ENCODE data around the gene TECTA. TPM values are rescaled to one million over a fixed set of nuclear protein-coding genes. Genes with fewer than 3 reads are reported as not detected.

TECTA gene
- total RNA-seq, 2 donors from 2014 or later = under 0.01 to 5.9 TPM

DNA sequence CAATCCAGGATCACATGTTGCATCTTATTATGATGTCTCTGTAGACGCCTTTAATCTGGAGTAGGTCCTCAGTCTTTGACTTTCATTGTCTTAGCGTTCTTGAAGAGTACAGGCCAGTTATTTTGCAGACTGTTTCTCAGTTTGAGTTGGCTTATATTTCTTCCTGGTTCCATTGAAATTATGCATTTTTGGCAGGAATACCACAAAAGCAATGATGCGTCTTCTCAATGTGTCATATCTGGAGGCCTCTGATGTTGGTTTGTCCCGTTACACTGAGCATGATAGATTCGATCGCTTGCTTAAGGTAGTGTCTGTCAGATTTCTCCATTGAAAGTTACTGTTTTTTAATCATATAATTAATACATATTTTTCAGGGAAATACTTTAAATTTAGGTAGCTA, 30.6 kb downstream of the TECTA start:
- intact Hi-C loops (cut with DNase I) = no loop called here
- WGBS, 2 donors = 88 to 93% methylated on average over 6 of the region's 6 CpGs

DNA sequence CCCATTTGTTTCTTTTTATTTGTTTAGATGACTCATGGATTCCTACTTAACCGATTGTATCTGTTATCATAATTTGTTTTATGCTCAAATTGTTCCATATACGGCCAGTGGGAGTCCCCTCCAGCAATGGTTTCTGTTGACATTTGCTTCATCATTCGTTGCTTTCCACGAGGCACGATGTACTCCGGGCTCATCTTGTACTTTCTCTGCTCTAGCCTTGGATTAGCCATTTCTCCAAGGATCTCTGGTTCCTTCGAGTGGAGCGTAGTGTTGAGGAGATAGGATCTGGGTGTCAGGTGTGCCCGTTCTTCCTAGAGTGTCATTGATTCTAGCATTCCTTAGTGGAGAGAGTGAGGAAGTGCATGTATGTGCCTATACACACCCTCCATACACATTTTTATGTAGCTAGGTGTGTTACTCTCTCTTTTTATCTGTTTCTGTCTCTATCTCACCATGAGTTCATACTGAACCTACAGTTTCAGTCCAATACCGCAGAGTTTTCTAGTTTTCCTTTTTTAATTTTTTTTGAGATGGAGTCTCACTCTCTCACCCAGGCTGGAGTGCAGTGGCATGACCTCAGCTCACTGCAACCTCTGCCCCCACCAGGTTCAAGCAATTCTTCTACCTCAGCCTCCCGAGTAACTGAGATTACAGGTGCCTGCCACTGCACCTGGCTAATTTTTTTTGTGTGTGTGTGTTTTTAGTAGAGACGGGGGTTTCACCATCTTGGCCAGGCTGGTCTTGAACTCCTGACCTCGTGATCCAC, 31.4 kb downstream of the TECTA start:
- Histone ChIP-seq H3K4me1 (no peaks in the 10 kb centered on the region), H3K27ac (no peak overlapping the region), H3K9me3 (no peaks in the 10 kb centered on the region), H3K4me3 (no peak overlapping the region), H3K27me3 (no peaks in the 10 kb centered on the region), H3K36me3 (replicated peaks in 1 of 2; ENCODE audit: insufficient read depth in 1 of 2, low read depth in 2 of 2) (no peaks in the 10 kb centered on the region)
- DNase-seq = no peak
- intact Hi-C loops (cut with DNase I) = no loop called here
- TF ChIP-seq, protein P1, sequence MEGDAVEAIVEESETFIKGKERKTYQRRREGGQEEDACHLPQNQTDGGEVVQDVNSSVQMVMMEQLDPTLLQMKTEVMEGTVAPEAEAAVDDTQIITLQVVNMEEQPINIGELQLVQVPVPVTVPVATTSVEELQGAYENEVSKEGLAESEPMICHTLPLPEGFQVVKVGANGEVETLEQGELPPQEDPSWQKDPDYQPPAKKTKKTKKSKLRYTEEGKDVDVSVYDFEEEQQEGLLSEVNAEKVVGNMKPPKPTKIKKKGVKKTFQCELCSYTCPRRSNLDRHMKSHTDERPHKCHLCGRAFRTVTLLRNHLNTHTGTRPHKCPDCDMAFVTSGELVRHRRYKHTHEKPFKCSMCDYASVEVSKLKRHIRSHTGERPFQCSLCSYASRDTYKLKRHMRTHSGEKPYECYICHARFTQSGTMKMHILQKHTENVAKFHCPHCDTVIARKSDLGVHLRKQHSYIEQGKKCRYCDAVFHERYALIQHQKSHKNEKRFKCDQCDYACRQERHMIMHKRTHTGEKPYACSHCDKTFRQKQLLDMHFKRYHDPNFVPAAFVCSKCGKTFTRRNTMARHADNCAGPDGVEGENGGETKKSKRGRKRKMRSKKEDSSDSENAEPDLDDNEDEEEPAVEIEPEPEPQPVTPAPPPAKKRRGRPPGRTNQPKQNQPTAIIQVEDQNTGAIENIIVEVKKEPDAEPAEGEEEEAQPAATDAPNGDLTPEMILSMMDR (IDR thresholded peaks at IDR 0.05) = no peak
- TF ChIP-seq POLR2A (IDR thresholded peaks at IDR 0.05) = no peak
- WGBS, 2 donors = 70 to 78% methylated on average over 13 of the region's 13 CpGs
- no peak for ATAC-seq

More for the DNA sequence above, 30.6 kb downstream of the TECTA start:
- Histone ChIP-seq H3K27me3 (no peaks in the 10 kb centered on the region), H3K36me3 (replicated peaks in 1 of 2; ENCODE audit: insufficient read depth in 1 of 2, low read depth in 2 of 2) (no peaks in the 10 kb centered on the region), H3K9me3 (no peaks in the 10 kb centered on the region), H3K4me3 (no peak overlapping the region), H3K4me1 (no peaks in the 10 kb centered on the region), H3K27ac (no peak overlapping the region)
- TF ChIP-seq, protein P1 (IDR thresholded peaks at IDR 0.05) = no peak
- TF ChIP-seq POLR2A (IDR thresholded peaks at IDR 0.05) = no peak
- ATAC-seq (no peak), DNase-seq (no peak)

GRCh38 chr11:121134741-121135312, 33.8 kb downstream of the TECTA start:
- Histone ChIP-seq H3K4me3 (no peak overlapping the region), H3K4me1 (no peaks in the 10 kb centered on the region), H3K36me3 (replicated peaks in 1 of 2; ENCODE audit: insufficient read depth in 1 of 2, low read depth in 2 of 2) (no peaks in the 10 kb centered on the region), H3K27ac (no peak overlapping the region), H3K9me3 (no peaks in the 10 kb centered on the region), H3K27me3 (no peaks in the 10 kb centered on the region)
- no peak for ATAC-seq
- DNase-seq = no peak
- 66 to 70% methylated on average over 10 of the region's 10 CpGs for WGBS, 2 donors
- TF ChIP-seq, protein P1 (IDR thresholded peaks at IDR 0.05) = no peak
- no peak for TF ChIP-seq POLR2A (IDR thresholded peaks at IDR 0.05)
- intact Hi-C loops (cut with DNase I) = no loop called here

DNA sequence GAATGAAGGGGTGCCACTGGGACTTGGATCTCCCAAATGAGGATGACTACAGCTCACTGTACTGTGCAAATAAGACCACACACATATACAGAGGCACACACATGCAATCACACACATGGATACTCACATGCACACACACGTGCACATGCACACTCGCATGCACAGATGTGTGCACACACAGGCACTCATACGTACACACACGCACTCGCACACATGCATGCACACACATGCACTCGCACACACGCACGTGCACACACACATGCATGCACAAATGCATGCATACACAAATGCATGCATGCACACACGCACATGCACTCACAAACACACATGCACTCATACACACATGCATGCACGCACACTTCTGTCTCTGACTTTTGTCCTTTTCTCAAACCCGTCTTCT, 36.0 kb downstream of the TECTA start:
- intact Hi-C loops (cut with DNase I) = no loop called here
- WGBS, 2 donors = 86 to 90% methylated on average over 11 of the region's 11 CpGs

More for the DNA sequence above, 36.0 kb downstream of the TECTA start:
- ATAC-seq = no peak
- DNase-seq = no peak
- no peaks in the 10 kb centered on the region for H3K27me3 ChIP-seq
- no peaks in the 10 kb centered on the region for H3K9me3 ChIP-seq
- H3K4me1 ChIP-seq = no peaks in the 10 kb centered on the region
- TF ChIP-seq, protein P1 (IDR thresholded peaks at IDR 0.05) = no peak
- TF ChIP-seq POLR2A (IDR thresholded peaks at IDR 0.05) = no peak
- no peak overlapping the region for H3K4me3 ChIP-seq
- H3K36me3 ChIP-seq (replicated peaks in 1 of 2; ENCODE audit: insufficient read depth in 1 of 2, low read depth in 2 of 2) = no peaks in the 10 kb centered on the region
- H3K27ac ChIP-seq = no peak overlapping the region
